Endothelial cell of umbilical vein (primary cell): ENCODE measurements around the gene ROBO4. TPM values are rescaled to one million over a fixed set of nuclear protein-coding genes. Genes with fewer than 3 reads are reported as not detected.

Experiments
- BruUV-seq: library from RNA; stranded (reverse); fragments of 400-500 nt; replicated peaks from 2 replicates; lab custom pipeline; 2021; lab: Mats Ljungman, UMichigan
- CTCF ChIA-PET: fragments of 300-600, 350-600 bp; sonication (Branson Sonifier 250); formaldehyde crosslinking; loops from one replicate; lab custom pipeline; 2021; ENCODE audit warnings: antibody characterized with exemption, inconsistent platforms; lab: Charles Lee
- POLR2A ChIA-PET: fragments of 300-600, 350-600 bp; sonication (Branson Sonifier 250); formaldehyde crosslinking; loops from one replicate; lab custom pipeline; 2021; ENCODE audit warnings: antibody characterized with exemption, inconsistent platforms; lab: Charles Lee
- DNase-seq: peaks from one replicate; pipeline ENCODE4 v3.0.0-alpha.2; 2011; ENCODE audit warnings: low read depth, low spot score
- FAIRE-seq: peaks from 2 replicates; lab custom pipeline; 2011; peaks lifted over from hg19 to GRCh38; lab: Jason Lieb, UNC
- H2AFZ ChIP-seq: 2 replicates; pipeline ENCODE4 v1.6.0; 2012; ENCODE audit warnings: low read depth, low read length, control low read depth, inconsistent platforms
- H3K27ac ChIP-seq: 2 replicates; pipeline ENCODE4 v1.5.1; 2011; ENCODE audit warnings: low read depth, mild to moderate bottlenecking, control low read depth, low read length, moderate library complexity; ENCODE audit not compliant: insufficient read depth
- H3K27me3 ChIP-seq, 2 experiments: 2 replicates each; pipeline versions ENCODE4 v1.6.0 to v1.6.1; 2011; ENCODE audit warnings: low read length in 2 of 2, mixed read lengths in 1 of 2; ENCODE audit not compliant: control insufficient read depth in 2 of 2, insufficient read depth in 2 of 2
- H3K36me3 ChIP-seq, 2 experiments: 2 replicates in 1 of 2; 3 replicates in 1 of 2; pipeline ENCODE4 v1.5.1; 2011; ENCODE audit warnings: low read length in 2 of 2, mild to moderate bottlenecking in 1 of 2, moderate library complexity in 1 of 2; ENCODE audit not compliant: control insufficient read depth in 2 of 2, insufficient read depth in 2 of 2; ENCODE audit errors: extremely low read depth in 1 of 2
- H3K4me1 ChIP-seq: 3 replicates; pipeline ENCODE4 v1.5.1; 2011; ENCODE audit warnings: mild to moderate bottlenecking, low read length; ENCODE audit not compliant: control insufficient read depth, insufficient read depth; ENCODE audit errors: extremely low read depth
- H3K4me2 ChIP-seq: 2 replicates; pipeline ENCODE4 v1.6.1; 2011; ENCODE audit warnings: low read length, control low read depth, mixed read lengths; ENCODE audit not compliant: insufficient read depth
- H3K4me3 ChIP-seq, 3 experiments: fragments of 200-600 bp in 1 of 3; sonication (generic), shearing (Covaris generic) in 1 of 3; replicated peaks in 1 of 3; 2 replicates each; pipeline ENCODE4 v1.5.1; 2011 to 2016; ENCODE audit warnings: control low read depth in 3 of 3, low read length in 3 of 3, mild to moderate bottlenecking in 2 of 3, inconsistent platforms in 1 of 3, low read depth in 1 of 3, moderate library complexity in 1 of 3; ENCODE audit not compliant: insufficient read depth in 1 of 3
- H3K79me2 ChIP-seq: 2 replicates; pipeline ENCODE4 v1.6.0; 2012; ENCODE audit warnings: low read length, inconsistent platforms; ENCODE audit not compliant: control insufficient read depth, insufficient read depth
- H3K9ac ChIP-seq: replicated peaks from 2 replicates; pipeline ENCODE3; 2011; ENCODE audit warnings: low read length, control low read depth; ENCODE audit not compliant: insufficient read depth; ENCODE audit errors: extremely low read depth
- H3K9me1 ChIP-seq: replicated peaks from 3 replicates; pipeline ENCODE4 v1.6.0; 2011; ENCODE audit warnings: mild to moderate bottlenecking, low read length; ENCODE audit not compliant: control insufficient read depth, insufficient read depth; ENCODE audit errors: extremely low read depth
- H3K9me3 ChIP-seq: replicated peaks from 2 replicates; pipeline ENCODE4 v1.5.1; 2012; ENCODE audit warnings: low read length, inconsistent platforms; ENCODE audit not compliant: control insufficient read depth, insufficient read depth
- H4K20me1 ChIP-seq: replicated peaks from 2 replicates; pipeline ENCODE3; 2011; ENCODE audit warnings: mild to moderate bottlenecking, low read length; ENCODE audit not compliant: control insufficient read depth, insufficient read depth; ENCODE audit errors: extremely low read depth
- CTCF ChIP-seq, 2 donors: IDR thresholded peaks; 1 replicate in 1 of 2; 2 replicates in 1 of 2; pipeline ENCODE4 v1.5.1; 2011; ENCODE audit warnings: low read length in 2 of 2, mild to moderate bottlenecking in 2 of 2, moderate library complexity in 2 of 2, control low read depth in 1 of 2, inconsistent platforms in 1 of 2, low read depth in 1 of 2; ENCODE audit not compliant: insufficient read depth in 1 of 2; ENCODE audit errors: extremely low read depth in 1 of 2
- EZH2 ChIP-seq: IDR thresholded peaks from 2 replicates; pipeline ENCODE4 v1.6.1; 2012; ENCODE audit warnings: borderline replicate concordance, low read depth, mild to moderate bottlenecking, moderate library complexity, low read length, inconsistent platforms; ENCODE audit not compliant: severe bottlenecking
- FOS ChIP-seq: IDR thresholded peaks from 2 replicates; pipeline ENCODE4 v1.6.1; 2011; ENCODE audit warnings: mild to moderate bottlenecking, low read length, moderate library complexity, borderline replicate concordance; ENCODE audit not compliant: insufficient read depth
- JUN ChIP-seq: IDR thresholded peaks from 2 replicates; pipeline ENCODE4 v1.6.1; 2011; ENCODE audit warnings: borderline replicate concordance, low read depth; ENCODE audit not compliant: insufficient read length, insufficient read depth
- MAX ChIP-seq: IDR thresholded peaks from 2 replicates; pipeline ENCODE4 v1.6.1; 2011; ENCODE audit not compliant: insufficient read depth, insufficient read length
- MYC ChIP-seq: IDR thresholded peaks from one replicate; pipeline ENCODE4 v1.6.1; 2011; ENCODE audit warnings: mild to moderate bottlenecking, low read depth, low read length
- POLR2A ChIP-seq: IDR thresholded peaks from 2 replicates; pipeline ENCODE4 v1.6.1; 2012; ENCODE audit warnings: low read depth, mild to moderate bottlenecking, control low read depth, low read length
- POLR2AphosphoS5 ChIP-seq: IDR thresholded peaks from 2 replicates; pipeline ENCODE4 v1.6.1; 2012; ENCODE audit warnings: low read depth, mild to moderate bottlenecking, control low read depth, low read length, moderate library complexity; ENCODE audit not compliant: insufficient read depth
- dilution Hi-C: fragments of 300-500 bp; cut with MboI; formaldehyde crosslinking; loops from one replicate; pipeline ENCODE4 v1.15.0; 2019; ENCODE audit warnings: low sequenced_read_pairs; ENCODE audit not compliant: extremely low pct_ligation_motif_present
- intact Hi-C: fragments of 100-400 bp; cut with micrococcal nuclease; formaldehyde crosslinking; loops from one replicate; pipeline ENCODE4 v1.10.0; 2022
- polyA plus RNA-seq, 4 experiments: library from polyadenylated mRNA; depleted of rRNA in 3 of 4; stranded (reverse) in 3 of 4; unstranded in 1 of 4; fragments of >200 nt; gene quantifications; 2 replicates each; pipeline versions ENCODE4 v1.2.1 to v1.2.3, GENCODE V29; 2011 to 2012; ENCODE audit warnings: missing spikeins in 1 of 4
- total RNA-seq: library from RNA; stranded (reverse); gene quantifications from 2 replicates; pipeline ENCODE4 v1.2.3, GENCODE V29; 2021

Gene ROBO4
- total and polyA plus RNA-seq, 2 donors (not counting 3 experiments of a cell fraction or from before 2014, with no cell fraction given) = 260 to 474 TPM

- intact Hi-C loops = no loop called here
- H3K9ac ChIP-seq = no peak overlapping the region
- BruUV-seq = no TSS peak
- H3K4me1 ChIP-seq = peaks cover 21% of the 10 kb centered on the region
- no peaks in the 10 kb centered on the region for H3K36me3 ChIP-seq
- CTCF ChIA-PET = no interaction called here
- H3K79me2 ChIP-seq = no peaks in the 10 kb centered on the region
- dilution Hi-C loops = no loop called here
- POLR2A ChIA-PET = no interaction called here
- no peaks in the 10 kb centered on the region for H3K9me3 ChIP-seq
- TF ChIP-seq POLR2AphosphoS5 (no peak), FOS (no peak), EZH2 (no peak), JUN (no peak), CTCF (IDR thresholded peaks at IDR 0.05; ENCODE audit: extremely low read depth in 1 of 2, insufficient read depth in 1 of 2, low read depth in 1 of 2, low read length in 2 of 2) (no peak)
- H3K4me3 ChIP-seq = no peak overlapping the region
- no peaks in the 10 kb centered on the region for H4K20me1 ChIP-seq
- no peak overlapping the region for H3K27ac ChIP-seq
- FAIRE-seq (no peak), DNase-seq (no peak)
- no peaks in the 10 kb centered on the region for H3K9me1 ChIP-seq
- H2AFZ ChIP-seq = no peak overlapping the region
- H3K27me3 ChIP-seq = peaks cover 40 to 47% of the 10 kb centered on the region in 2 experiments
- H3K4me2 ChIP-seq = no peak overlapping the region
Observed at GRCh38 chr11:124873951-124874350, 23.7 kb downstream of the ROBO4 start.

- BruUV-seq = no TSS peak
- Histone ChIP-seq H3K4me2 (no peak overlapping the region), H3K79me2 (no peaks in the 10 kb centered on the region), H3K4me1 (peaks cover 15% of the 10 kb centered on the region), H3K4me3 (no peak overlapping the region), H3K27ac (no peak overlapping the region), H3K9me1 (no peaks in the 10 kb centered on the region), H3K27me3 (peaks cover 52 to 59% of the 10 kb centered on the region in 2 experiments), H3K36me3 (no peaks in the 10 kb centered on the region), H4K20me1 (no peaks in the 10 kb centered on the region), H2AFZ (no peak overlapping the region), H3K9me3 (no peaks in the 10 kb centered on the region), H3K9ac (no peak overlapping the region)
- intact Hi-C loops (no loop called here), dilution Hi-C loops (no loop called here)
- TF ChIP-seq JUN (no peak), POLR2AphosphoS5 (no peak), MYC (no peak), POLR2A (no peak), CTCF (IDR thresholded peaks at IDR 0.05; ENCODE audit: extremely low read depth in 1 of 2, insufficient read depth in 1 of 2, low read depth in 1 of 2, low read length in 2 of 2) (no peak), MAX (no peak), FOS (no peak), EZH2 (no peak)
- DNase-seq = no peak
- CTCF ChIA-PET = no interaction called here
- POLR2A ChIA-PET = no interaction called here
- no peak for FAIRE-seq
Observed at GRCh38 chr11:124872741-124873140, 24.9 kb downstream of the ROBO4 start.
